Lung (tissue), 16 donors: ENCODE results near the gene SLC35F3. TPM values are rescaled to one million over a fixed set of nuclear protein-coding genes. Genes with fewer than 3 reads are reported as not detected.

Experiments used
- ATAC-seq: fragments of 200-7000 bp; cut with Tn5 transposase; one replicate; pipeline ENCODE4 v1.9.1; 2020; ENCODE audit warnings: moderate number of reproducible peaks; ENCODE audit not compliant: insufficient read depth, low FRiP score
- DNase-seq, 3 donors: peaks; one replicate each; pipeline ENCODE4 v3.0.0-alpha.2; 2013 to 2017
- H3K27ac ChIP-seq, 2 donors: one replicate each; pipeline ENCODE4 v1.5.1; 2013; ENCODE audit warnings: mild to moderate bottlenecking in 2 of 2, moderate library complexity in 2 of 2, control low read depth in 1 of 2, inconsistent platforms in 1 of 2, low read depth in 1 of 2, low read length in 1 of 2
- H3K27me3 ChIP-seq, 3 donors: one replicate each; pipeline ENCODE4 v1.5.1; 2013; ENCODE audit warnings: low read length in 2 of 3; ENCODE audit not compliant: control insufficient read depth in 3 of 3, insufficient read depth in 3 of 3
- H3K36me3 ChIP-seq, 4 donors: one replicate each; pipeline ENCODE4 v1.5.1; 2013; ENCODE audit warnings: low read length in 4 of 4, mild to moderate bottlenecking in 1 of 4, moderate library complexity in 1 of 4; ENCODE audit not compliant: control insufficient read depth in 4 of 4, insufficient read depth in 4 of 4
- H3K4me1 ChIP-seq, 5 donors: one replicate each; pipeline ENCODE4 v1.5.1; 2013; ENCODE audit warnings: low read length in 5 of 5, mild to moderate bottlenecking in 2 of 5, moderate library complexity in 1 of 5; ENCODE audit not compliant: control insufficient read depth in 5 of 5, insufficient read depth in 5 of 5
- H3K4me3 ChIP-seq: one replicate; pipeline ENCODE4 v1.5.1; 2013; ENCODE audit warnings: mild to moderate bottlenecking, control low read depth, moderate library complexity
- H3K9ac ChIP-seq, 2 donors: one replicate each; pipeline ENCODE4 v1.5.1; 2013; ENCODE audit warnings: low read length in 2 of 2, control low read depth in 1 of 2; ENCODE audit not compliant: insufficient read depth in 1 of 2
- H3K9me3 ChIP-seq, 4 donors: one replicate each; pipeline ENCODE4 v1.5.1; 2013; ENCODE audit warnings: low read length in 3 of 4, mild to moderate bottlenecking in 1 of 4, moderate library complexity in 1 of 4; ENCODE audit not compliant: control insufficient read depth in 4 of 4, insufficient read depth in 3 of 4
- WGBS, 2 donors: extraction: QIAGEN DNeasy Blood & Tissue Kit; methylation state at CpG; one replicate each; pipeline ENCODE4 v1.1.7; 2013; 5-methylcytosine and 5-hydroxymethylcytosine counted together
- long read RNA-seq, 5 donors: transcript quantifications; one replicate each; lab custom pipeline, GENCODE V29; 2026
- polyA plus RNA-seq, 2 donors: library from polyadenylated mRNA; stranded (reverse); fragments of 200-250 nt; gene quantifications; one replicate each; pipeline ENCODE4 v1.2.1, GENCODE V29; 2013
- total RNA-seq, 2 donors: library from RNA; depleted of rRNA in 1 of 2; stranded (reverse); fragments of >200 nt in 1 of 2; gene quantifications; one replicate each; pipeline ENCODE4 v1.2.1, GENCODE V29; 2014 to 2021
- TF ChIP-seq, protein P1 (sequence below): IDR thresholded peaks from 2 replicates; pipeline ENCODE4 v1.5.1; 2012; ENCODE audit warnings: mild to moderate bottlenecking; ENCODE audit errors: control extremely low read depth, extremely low read depth
- donor health status: control.
- donor health status: control.
- donor health status: Bipolar disorder and iron deficiency.
- donor health status: healthy.
- donor health status: DM: yes; HTN: yes; CAD: no.

Gene SLC35F3
- 1 to 10 TPM in 1 of 2 donors, under 1 TPM in 1; 0.80 to 1.4 TPM for total RNA-seq
- under 1 TPM; 0.09 to 0.16 TPM for polyA plus RNA-seq
- long read RNA-seq, donor 1, partial matches to known transcripts: 0 of 1 reads
- long read RNA-seq, donor 1, other reads (novel, unspliced or antisense): 0 of 1 reads
- long read RNA-seq, donor 2: 0 reads
- long read RNA-seq, donor 3: 0 reads
- long read RNA-seq, donor 4: 0 reads
- long read RNA-seq, donor 5: 0 reads

DNA sequence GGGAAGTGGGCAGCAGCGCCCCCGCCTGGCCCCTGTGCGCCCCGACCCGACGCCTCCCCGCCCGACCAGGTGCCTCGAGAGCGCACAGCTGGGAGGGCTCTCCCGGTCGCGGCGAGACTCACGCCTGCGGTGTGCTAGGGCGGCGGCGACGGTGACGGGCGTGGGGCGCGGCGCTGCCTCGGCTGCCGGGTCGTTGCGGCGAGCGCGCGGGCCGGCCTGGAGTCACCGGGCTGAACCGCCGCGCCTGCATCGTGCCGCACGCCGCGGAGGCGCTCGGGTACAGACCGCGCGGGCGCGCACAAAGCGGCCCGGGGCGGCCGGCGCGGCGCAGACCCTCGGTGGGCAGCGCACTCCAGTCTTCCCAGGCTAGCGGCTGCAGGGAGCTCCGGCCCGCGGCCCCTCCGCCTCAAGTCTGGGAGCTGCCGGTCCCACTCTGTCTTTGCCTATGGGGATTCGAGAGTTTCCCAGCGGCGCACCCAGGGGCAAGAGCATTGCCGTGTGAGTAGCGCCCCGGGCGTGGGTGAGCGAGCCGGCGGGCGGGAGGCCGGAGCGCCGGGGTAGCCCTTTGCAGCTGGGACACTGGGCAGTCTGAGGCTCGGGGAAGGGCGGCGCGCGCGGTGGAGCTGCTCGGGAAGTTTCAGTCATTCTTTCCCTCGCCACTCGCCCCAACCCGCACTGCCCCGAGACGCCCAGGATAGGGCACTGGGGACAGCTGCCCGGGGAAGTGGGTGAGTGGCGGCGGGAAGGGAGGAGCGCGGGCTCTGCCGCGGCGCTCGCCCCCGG, at the start of gene SLC35F3:
TSS of gene SLC35F3 (plus strand) at position 44 of the 783 bp plus-strand sequence.
- Histone ChIP-seq H3K27me3 (peaks cover 17 to 40% (median 37%) of the 10 kb centered on the region in 3 donors), H3K9ac (no peak within 1 kb of the TSS)
- DNase-seq: peak; percentile 27 to 57 (median 42)

DNA sequence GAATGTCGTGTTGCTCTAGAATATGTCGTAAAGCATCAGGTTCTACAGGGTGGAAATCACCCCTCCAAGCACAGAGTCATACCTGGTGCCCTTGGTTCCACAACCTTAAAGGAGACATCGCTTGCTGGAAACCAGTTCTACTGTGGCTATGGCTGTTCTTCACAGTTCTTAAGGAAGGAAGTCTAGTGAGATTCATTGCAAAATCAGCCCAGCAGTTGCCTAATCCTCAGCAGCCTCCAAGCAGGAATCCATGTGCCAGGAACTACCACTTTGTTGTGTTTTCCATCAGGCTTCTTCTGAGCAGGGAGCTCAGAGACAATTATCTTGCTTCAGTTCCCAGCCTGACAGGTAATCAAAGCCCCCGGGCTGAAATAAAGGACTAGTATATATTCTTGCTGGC, 45.0 kb upstream of the SLC35F3 start:
- 67 to 71% methylated on average over 4 of the region's 4 CpGs for WGBS, 2 donors
- ATAC-seq (no peak), DNase-seq (peak in 1 of 3 donors; percentile 3)
- H3K27ac ChIP-seq: no peak overlapping the region
- no peaks in the 10 kb centered on the region for H3K27me3 ChIP-seq
- H3K9ac ChIP-seq: no peak overlapping the region
- no peaks in the 10 kb centered on the region for H3K4me1 ChIP-seq
- H3K36me3 ChIP-seq: no peaks in the 10 kb centered on the region
- no peak overlapping the region for H3K4me3 ChIP-seq
- TF ChIP-seq, protein P1, sequence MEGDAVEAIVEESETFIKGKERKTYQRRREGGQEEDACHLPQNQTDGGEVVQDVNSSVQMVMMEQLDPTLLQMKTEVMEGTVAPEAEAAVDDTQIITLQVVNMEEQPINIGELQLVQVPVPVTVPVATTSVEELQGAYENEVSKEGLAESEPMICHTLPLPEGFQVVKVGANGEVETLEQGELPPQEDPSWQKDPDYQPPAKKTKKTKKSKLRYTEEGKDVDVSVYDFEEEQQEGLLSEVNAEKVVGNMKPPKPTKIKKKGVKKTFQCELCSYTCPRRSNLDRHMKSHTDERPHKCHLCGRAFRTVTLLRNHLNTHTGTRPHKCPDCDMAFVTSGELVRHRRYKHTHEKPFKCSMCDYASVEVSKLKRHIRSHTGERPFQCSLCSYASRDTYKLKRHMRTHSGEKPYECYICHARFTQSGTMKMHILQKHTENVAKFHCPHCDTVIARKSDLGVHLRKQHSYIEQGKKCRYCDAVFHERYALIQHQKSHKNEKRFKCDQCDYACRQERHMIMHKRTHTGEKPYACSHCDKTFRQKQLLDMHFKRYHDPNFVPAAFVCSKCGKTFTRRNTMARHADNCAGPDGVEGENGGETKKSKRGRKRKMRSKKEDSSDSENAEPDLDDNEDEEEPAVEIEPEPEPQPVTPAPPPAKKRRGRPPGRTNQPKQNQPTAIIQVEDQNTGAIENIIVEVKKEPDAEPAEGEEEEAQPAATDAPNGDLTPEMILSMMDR: no peak
- no peaks in the 10 kb centered on the region for H3K9me3 ChIP-seq

More for the DNA sequence above, at the start of gene SLC35F3:
- Histone ChIP-seq H3K4me1 (peaks cover 0 to 4% (median 0%) of the 10 kb centered on the region in 5 donors), H3K36me3 (no peaks in the 10 kb centered on the region), H3K9me3 (peaks cover 0 to 2% (median 0%) of the 10 kb centered on the region in 4 donors), H3K4me3 (no peak within 1 kb of the TSS), H3K27ac (no peak within 1 kb of the TSS)
- TF ChIP-seq, protein P1: no peak
- WGBS, 2 donors: 1 to 2% methylated on average over 59 to 101 of the region's 101 CpGs
- peak; percentile 80 for ATAC-seq

DNA sequence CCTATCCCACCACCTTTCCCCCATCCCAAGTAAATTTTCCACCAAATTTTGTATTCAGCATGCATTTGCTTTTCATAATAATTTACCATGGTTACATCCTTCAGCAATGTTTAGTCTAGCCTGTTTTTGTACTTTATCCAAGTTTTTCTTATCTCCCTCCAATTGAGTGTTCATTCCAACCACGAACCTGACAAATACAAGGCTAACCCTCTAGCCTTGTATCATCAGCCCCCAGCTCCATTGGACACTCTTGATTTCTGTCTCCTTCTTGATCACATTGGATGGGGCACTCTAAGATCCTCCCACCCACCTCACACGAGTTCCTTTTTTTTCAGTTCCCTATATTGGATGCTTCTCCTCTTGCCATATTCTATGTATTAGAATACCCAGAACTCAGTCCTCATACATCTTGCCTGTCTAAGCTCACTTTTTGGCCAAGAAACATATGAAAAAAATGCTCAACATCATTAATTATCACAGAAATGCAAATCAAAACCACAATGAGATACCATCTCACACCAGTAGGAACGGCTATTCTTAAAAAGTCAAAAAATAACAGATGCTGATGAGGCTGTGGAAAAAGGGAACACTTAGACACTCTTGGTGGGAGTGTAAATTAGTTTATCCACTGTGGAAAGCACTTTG, 40.5 kb upstream of the SLC35F3 start:
- Histone ChIP-seq H3K27me3 (no peaks in the 10 kb centered on the region), H3K9me3 (peaks cover 0 to 7% (median 3%) of the 10 kb centered on the region in 4 donors), H3K27ac (no peak overlapping the region), H3K36me3 (no peaks in the 10 kb centered on the region), H3K9ac (no peak overlapping the region), H3K4me3 (no peak overlapping the region), H3K4me1 (no peaks in the 10 kb centered on the region)
- ATAC-seq: no peak
- WGBS, 2 donors: 55 to 56% methylated on average over 3 of the region's 3 CpGs
- TF ChIP-seq, protein P1: no peak
- peak in 1 of 3 donors; percentile 0 for DNase-seq
